Stimulated activated CD4-positive, alpha-beta T cell treated with anti-CD3 and anti-CD28 coated beads, Interleukin-2, amount 100 ng/mL, for 4 hours (primary cell): Measurements from ENCODE around the gene ADCK2.
"Not testable (repeated sequence)": the region's sequence is repeated elsewhere in the genome, so short reads cannot be mapped to it uniquely, and the experiment has no call there.

Source experiments
- DNase-seq: peaks from one replicate; pipeline ENCODE4 v3.0.0-alpha.2; 2020; ENCODE audit warnings: low read depth

The ADCK2 gene

DNA sequence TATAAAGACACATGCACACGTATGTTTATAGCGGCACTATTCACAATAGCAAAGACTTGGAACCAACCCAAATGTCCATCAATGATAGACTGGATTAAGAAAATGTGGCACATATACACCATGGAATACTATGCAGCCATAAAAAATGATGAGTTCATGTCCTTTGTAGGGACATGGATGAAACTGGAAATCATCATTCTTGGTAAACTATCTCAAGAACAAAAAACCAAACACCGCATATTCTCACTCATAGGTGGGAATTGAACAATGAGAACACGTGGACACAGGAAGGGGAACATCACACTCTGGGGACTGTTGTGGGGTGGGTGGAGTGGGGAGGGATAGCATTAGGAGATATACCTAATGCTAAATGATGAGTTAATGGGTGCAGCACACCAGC is 70.5 kb downstream of the ADCK2 start:
- DNase-seq, result not testable (repeated sequence)

DNA sequence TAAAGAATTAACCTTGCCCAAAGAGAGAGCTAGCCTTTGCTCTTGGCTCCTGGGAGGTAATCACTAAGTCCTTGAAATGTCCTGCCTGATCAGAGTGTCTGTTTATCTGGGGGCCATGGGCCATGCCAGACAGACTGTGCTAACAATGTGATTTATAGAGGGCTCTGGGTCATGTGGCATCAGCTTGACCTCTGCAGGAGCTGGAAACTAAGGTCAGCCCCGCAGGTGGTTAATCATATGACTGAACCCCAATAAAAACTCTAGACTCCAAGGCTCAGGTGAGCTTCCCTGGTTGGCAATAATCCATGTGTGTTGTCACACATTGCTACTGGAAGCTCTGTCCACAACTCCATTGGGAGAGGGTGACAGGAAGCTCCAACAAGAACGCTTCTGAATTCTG is 71.3 kb downstream of the ADCK2 start:
- no peak for DNase-seq
